HepG2 (cell line): ENCODE measurements around the gene SLC25A28. TPM values are rescaled to one million over a fixed set of nuclear protein-coding genes. Genes with fewer than 3 reads are reported as not detected.
A peak's percentile ranks its signal among the peaks of the same experiment; 100 is the strongest.

Experiments
- BCL3 ChIP-seq: sonication (generic); formaldehyde crosslinking; IDR thresholded peaks from 2 replicates; pipeline ENCODE4 v1.5.1; 2020; ENCODE audit warnings: mild to moderate bottlenecking, missing genetic modification reagents, moderate library complexity
- CENPT ChIP-seq: sonication (generic); formaldehyde crosslinking; IDR thresholded peaks from 2 replicates; pipeline ENCODE4 v1.8.0; 2022; ENCODE audit warnings: low read depth, mild to moderate bottlenecking, moderate library complexity, missing genetic modification reagents
- GATAD1 ChIP-seq: IDR thresholded peaks from 2 replicates; pipeline ENCODE4 v1.6.1; 2016; ENCODE audit warnings: missing genetic modification reagents, missing compliant biosample characterization
- HIVEP1 ChIP-seq: sonication (generic); formaldehyde crosslinking; IDR thresholded peaks from 2 replicates; pipeline ENCODE4 v1.4.0; 2020; ENCODE audit warnings: mild to moderate bottlenecking, missing genetic modification reagents
- HMG20B ChIP-seq: conservative IDR thresholded peaks from 2 replicates; pipeline ENCODE4 v1.6.1; 2016; ENCODE audit warnings: missing genetic modification reagents, missing compliant biosample characterization
- HMGXB4 ChIP-seq, 2 experiments: sonication (generic) in 1 of 2; formaldehyde crosslinking in 1 of 2; IDR thresholded peaks; 2 replicates each; pipeline versions ENCODE4 v1.4.0 to v1.6.1; 2018 to 2020; ENCODE audit warnings: missing genetic modification reagents in 2 of 2, borderline replicate concordance in 1 of 2, low read depth in 1 of 2, mild to moderate bottlenecking in 1 of 2, missing biosample characterization in 1 of 2
- MATR3 ChIP-seq: sonication (generic); formaldehyde crosslinking; IDR thresholded peaks from 2 replicates; pipeline ENCODE4 v1.4.0; 2020; ENCODE audit warnings: missing genetic modification reagents
- POGZ ChIP-seq: sonication (generic); formaldehyde crosslinking; IDR thresholded peaks from 2 replicates; pipeline ENCODE4 v1.4.0; 2020; ENCODE audit warnings: mild to moderate bottlenecking, missing genetic modification reagents
- RBM39 ChIP-seq: fragments of 200-400 bp; formaldehyde crosslinking; IDR thresholded peaks from one replicate; pipeline ENCODE4 v1.6.1; 2018; ENCODE audit warnings: antibody characterized with exemption, mild to moderate bottlenecking, low read depth, low read length; ENCODE audit not compliant: poor library complexity, severe bottlenecking
- SP1 ChIP-seq, 2 experiments: fragments of 450-650 bp in 1 of 2; sonication (generic) in 1 of 2; formaldehyde crosslinking in 1 of 2; IDR thresholded peaks; 2 replicates each; pipeline versions ENCODE4 v1.4.0 to v1.6.1; 2016 to 2020; ENCODE audit warnings: missing genetic modification reagents in 1 of 2
- TIGD3 ChIP-seq: sonication (generic); formaldehyde crosslinking; IDR thresholded peaks from 2 replicates; pipeline ENCODE4 v1.5.1; 2020; ENCODE audit warnings: mild to moderate bottlenecking, missing genetic modification reagents, borderline replicate concordance
- UBTF ChIP-seq: sonication (generic); formaldehyde crosslinking; IDR thresholded peaks from 2 replicates; pipeline ENCODE4 v1.4.0; 2020; ENCODE audit warnings: mild to moderate bottlenecking, missing genetic modification reagents
- YY1 ChIP-seq: IDR thresholded peaks from 2 replicates; pipeline ENCODE4 v1.6.1; 2011; ENCODE audit warnings: low read length, low read depth, moderate library complexity, mild to moderate bottlenecking; ENCODE audit not compliant: insufficient read depth, insufficient replicate concordance
- ZNF572 ChIP-seq: sonication (generic); formaldehyde crosslinking; IDR thresholded peaks from 2 replicates; pipeline ENCODE4 v1.5.1; 2020; ENCODE audit warnings: mild to moderate bottlenecking, missing genetic modification reagents
- polyA plus RNA-seq, 8 experiments: library from polyadenylated mRNA; depleted of rRNA in 3 of 8; stranded (reverse) in 7 of 8; unstranded in 1 of 8; fragments of >200 nt; fragmentation: Illumina TruSeq in 4 of 8; extraction: Trizol in 4 of 8; gene quantifications; 2 replicates each; pipeline versions ENCODE4 v1.2.1 to v1.2.3, GENCODE V29; 2011 to 2016; ENCODE audit warnings: low read depth in 4 of 8, missing spikeins in 1 of 8, mixed read lengths in 1 of 8; ENCODE audit not compliant: insufficient read depth in 1 of 8
- total RNA-seq, 5 experiments: library from RNA; depleted of rRNA; stranded (reverse); fragments of >200 nt; fragmentation: Illumina TruSeq; extraction: Trizol; gene quantifications; 2 replicates each; pipeline ENCODE4 v1.2.3, GENCODE V29; 2016; ENCODE audit warnings: low read depth in 1 of 5
- TF ChIP-seq, protein P1 (sequence below): sonication (generic); formaldehyde crosslinking; IDR thresholded peaks from 2 replicates; pipeline ENCODE4 v1.5.0; 2020; ENCODE audit warnings: mild to moderate bottlenecking, missing genetic modification reagents, borderline replicate concordance

The SLC25A28 gene
- total and polyA plus RNA-seq, 2 of the 13 experiments (the other 11 are each of a cell fraction or from before 2014, with no cell fraction given): 15.2 to 41.0 TPM

DNA sequence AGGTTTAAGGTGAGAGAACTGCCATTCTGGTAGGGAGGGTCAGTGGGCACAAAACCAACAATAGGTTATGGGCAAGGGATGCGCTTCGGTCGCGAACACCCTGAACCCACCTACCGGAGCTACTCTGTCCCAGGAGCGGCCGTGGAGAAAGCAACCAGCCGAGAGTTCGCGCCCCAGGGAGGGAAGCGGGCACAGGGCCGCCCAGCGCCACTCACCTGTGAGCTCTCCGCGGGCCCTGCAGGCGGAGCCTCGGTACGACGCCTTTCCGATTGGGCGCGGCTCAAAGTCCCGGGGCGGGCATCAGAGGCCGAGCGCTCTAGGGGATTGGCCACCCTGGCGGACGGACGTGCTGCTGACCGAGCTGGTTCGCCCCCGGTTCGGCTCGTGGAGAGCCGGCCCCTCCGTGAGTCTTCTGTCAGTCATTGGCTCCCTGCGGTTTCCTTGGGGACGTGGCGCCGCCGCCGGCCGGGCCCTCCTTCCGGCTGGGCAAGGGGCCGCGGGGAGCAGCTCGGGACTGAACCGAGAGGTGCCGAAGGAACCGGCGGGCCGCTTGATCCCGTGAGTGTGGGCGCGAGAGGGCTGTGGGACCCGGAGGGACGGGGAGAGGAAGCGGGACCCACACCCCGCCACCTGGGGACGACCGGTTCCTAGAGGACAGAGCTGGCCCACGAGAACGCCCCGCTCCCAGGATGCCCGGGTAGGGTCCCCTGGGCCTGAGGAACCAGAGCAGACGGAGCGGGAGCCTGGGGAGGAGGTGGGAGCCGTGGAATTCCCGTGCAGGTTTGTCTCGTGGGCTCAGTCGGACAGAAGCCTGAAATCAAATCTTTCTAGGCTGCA lies 39.0 kb upstream of the SLC25A28 start, which contains the start of gene ENTPD7 (continued):
- 0 out of 2 replicates have a peak, but pooled peaks have one; percentile 18 for TF ChIP-seq CENPT
- TF ChIP-seq, protein P1, sequence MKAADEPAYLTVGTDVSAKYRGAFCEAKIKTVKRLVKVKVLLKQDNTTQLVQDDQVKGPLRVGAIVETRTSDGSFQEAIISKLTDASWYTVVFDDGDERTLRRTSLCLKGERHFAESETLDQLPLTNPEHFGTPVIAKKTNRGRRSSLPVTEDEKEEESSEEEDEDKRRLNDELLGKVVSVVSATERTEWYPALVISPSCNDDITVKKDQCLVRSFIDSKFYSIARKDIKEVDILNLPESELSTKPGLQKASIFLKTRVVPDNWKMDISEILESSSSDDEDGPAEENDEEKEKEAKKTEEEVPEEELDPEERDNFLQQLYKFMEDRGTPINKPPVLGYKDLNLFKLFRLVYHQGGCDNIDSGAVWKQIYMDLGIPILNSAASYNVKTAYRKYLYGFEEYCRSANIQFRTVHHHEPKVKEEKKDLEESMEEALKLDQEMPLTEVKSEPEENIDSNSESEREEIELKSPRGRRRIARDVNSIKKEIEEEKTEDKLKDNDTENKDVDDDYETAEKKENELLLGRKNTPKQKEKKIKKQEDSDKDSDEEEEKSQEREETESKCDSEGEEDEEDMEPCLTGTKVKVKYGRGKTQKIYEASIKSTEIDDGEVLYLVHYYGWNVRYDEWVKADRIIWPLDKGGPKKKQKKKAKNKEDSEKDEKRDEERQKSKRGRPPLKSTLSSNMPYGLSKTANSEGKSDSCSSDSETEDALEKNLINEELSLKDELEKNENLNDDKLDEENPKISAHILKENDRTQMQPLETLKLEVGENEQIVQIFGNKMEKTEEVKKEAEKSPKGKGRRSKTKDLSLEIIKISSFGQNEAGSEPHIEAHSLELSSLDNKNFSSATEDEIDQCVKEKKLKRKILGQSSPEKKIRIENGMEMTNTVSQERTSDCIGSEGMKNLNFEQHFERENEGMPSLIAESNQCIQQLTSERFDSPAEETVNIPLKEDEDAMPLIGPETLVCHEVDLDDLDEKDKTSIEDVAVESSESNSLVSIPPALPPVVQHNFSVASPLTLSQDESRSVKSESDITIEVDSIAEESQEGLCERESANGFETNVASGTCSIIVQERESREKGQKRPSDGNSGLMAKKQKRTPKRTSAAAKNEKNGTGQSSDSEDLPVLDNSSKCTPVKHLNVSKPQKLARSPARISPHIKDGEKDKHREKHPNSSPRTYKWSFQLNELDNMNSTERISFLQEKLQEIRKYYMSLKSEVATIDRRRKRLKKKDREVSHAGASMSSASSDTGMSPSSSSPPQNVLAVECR (CRISPR knock-in tag): peak; percentile 97
- no peak for TF ChIP-seq ZNF572 (CRISPR knock-in tag)
- peak; percentile 91 for TF ChIP-seq UBTF (CRISPR knock-in tag)
- TF ChIP-seq YY1: peak; percentile 26
- TF ChIP-seq GATAD1 (CRISPR knock-in tag): peak; percentile 72
- TF ChIP-seq SP1 (IDR thresholded peaks at IDR 0.05): no peak
- peak; percentile 61; the same call in 1 of the 2 replicates for TF ChIP-seq SP1 (CRISPR knock-in tag; IDR thresholded peaks at IDR 0.05)
- TF ChIP-seq RBM39: peak; percentile 81
- TF ChIP-seq BCL3 (CRISPR knock-in tag): no peak; the same call in 1 of the 2 replicates
- TF ChIP-seq HMGXB4 (CRISPR knock-in tag; IDR thresholded peaks at IDR 0.05; ENCODE audit: borderline replicate concordance in 1 of 2, low read depth in 1 of 2): peak; percentile 22 to 46; a peak in 2 of 4 replicates
- 0 out of 2 replicates have a peak, but pooled peaks have one; percentile 36 for TF ChIP-seq TIGD3 (CRISPR knock-in tag)
- no peak for TF ChIP-seq MATR3
- no peak for TF ChIP-seq HMG20B (CRISPR knock-in tag)
- peak; percentile 54; the same call in 1 of the 2 replicates for TF ChIP-seq POGZ (CRISPR knock-in tag)
- TF ChIP-seq HIVEP1 (CRISPR knock-in tag): peak; percentile 61; the same call in 1 of the 2 replicates
